ENCODE measurements around the gene MRPL14. TPM values are rescaled to one million over a fixed set of nuclear protein-coding genes. Genes with fewer than 3 reads are reported as not detected.
A peak's percentile ranks its signal among the peaks of the same experiment; 100 is the strongest.

Gene MRPL14
- total RNA-seq, 4 donors from 2014 or later = 8.8 to 36.6 (median 18.9) TPM

DNA sequence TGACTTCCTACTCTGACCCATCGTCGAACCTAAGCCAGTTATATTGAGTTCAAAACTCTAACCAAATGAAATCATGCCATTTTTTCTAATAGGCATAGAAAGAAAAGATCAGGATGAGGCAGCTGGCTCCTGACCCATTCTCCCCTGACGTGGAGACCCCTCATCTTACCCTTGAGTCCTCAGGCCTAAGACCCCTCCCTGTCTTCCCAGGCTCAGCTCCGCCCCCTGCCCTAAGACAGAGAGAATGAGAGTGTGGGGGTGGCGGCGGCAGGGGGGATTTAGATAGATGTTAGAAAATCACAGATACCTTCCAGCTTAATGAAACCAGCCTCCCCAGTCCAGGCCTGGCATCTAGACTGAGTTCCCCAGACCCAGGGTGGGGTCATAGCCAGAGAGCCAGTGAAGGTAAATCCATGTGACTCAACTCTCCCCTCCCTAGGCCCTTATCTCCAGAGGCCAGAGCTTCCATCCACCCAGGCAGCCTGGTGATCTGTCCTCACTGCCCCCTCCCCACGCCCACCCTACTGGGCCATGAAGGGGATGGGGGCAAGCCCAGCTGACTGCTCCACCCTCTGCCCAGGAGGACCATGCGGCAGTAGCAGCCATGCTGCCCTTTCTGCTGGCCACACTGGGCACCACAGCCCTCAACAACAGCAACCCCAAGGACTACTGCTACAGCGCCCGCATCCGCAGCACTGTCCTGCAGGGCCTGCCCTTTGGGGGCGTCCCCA is 6.9 kb upstream of the MRPL14 start:
- DNase-seq (ENCODE audit: low spot score in 2 of 2) = no peak
- Histone ChIP-seq H3K9me3 (no peaks in the 10 kb centered on the region), H3K4me1 (peaks cover 0 to 22% (median 7%) of the 10 kb centered on the region in 4 donors), H3K4me3 (no peak overlapping the region), H3K36me3 (peaks cover 0 to 47% (median 0%) of the 10 kb centered on the region in 3 donors), H3K27me3 (no peaks in the 10 kb centered on the region), H3K27ac (peak overlapping the region in 1 of 4 donors; percentile 76)
- no peak for TF ChIP-seq EP300 (IDR thresholded peaks at IDR 0.05)
- TF ChIP-seq POLR2A (IDR thresholded peaks at IDR 0.05) = no peak
- TF ChIP-seq, protein P1, sequence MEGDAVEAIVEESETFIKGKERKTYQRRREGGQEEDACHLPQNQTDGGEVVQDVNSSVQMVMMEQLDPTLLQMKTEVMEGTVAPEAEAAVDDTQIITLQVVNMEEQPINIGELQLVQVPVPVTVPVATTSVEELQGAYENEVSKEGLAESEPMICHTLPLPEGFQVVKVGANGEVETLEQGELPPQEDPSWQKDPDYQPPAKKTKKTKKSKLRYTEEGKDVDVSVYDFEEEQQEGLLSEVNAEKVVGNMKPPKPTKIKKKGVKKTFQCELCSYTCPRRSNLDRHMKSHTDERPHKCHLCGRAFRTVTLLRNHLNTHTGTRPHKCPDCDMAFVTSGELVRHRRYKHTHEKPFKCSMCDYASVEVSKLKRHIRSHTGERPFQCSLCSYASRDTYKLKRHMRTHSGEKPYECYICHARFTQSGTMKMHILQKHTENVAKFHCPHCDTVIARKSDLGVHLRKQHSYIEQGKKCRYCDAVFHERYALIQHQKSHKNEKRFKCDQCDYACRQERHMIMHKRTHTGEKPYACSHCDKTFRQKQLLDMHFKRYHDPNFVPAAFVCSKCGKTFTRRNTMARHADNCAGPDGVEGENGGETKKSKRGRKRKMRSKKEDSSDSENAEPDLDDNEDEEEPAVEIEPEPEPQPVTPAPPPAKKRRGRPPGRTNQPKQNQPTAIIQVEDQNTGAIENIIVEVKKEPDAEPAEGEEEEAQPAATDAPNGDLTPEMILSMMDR (IDR thresholded peaks at IDR 0.05) = no peak
- 84 to 87% methylated on average over 12 of the region's 12 CpGs for WGBS, 2 donors

DNA sequence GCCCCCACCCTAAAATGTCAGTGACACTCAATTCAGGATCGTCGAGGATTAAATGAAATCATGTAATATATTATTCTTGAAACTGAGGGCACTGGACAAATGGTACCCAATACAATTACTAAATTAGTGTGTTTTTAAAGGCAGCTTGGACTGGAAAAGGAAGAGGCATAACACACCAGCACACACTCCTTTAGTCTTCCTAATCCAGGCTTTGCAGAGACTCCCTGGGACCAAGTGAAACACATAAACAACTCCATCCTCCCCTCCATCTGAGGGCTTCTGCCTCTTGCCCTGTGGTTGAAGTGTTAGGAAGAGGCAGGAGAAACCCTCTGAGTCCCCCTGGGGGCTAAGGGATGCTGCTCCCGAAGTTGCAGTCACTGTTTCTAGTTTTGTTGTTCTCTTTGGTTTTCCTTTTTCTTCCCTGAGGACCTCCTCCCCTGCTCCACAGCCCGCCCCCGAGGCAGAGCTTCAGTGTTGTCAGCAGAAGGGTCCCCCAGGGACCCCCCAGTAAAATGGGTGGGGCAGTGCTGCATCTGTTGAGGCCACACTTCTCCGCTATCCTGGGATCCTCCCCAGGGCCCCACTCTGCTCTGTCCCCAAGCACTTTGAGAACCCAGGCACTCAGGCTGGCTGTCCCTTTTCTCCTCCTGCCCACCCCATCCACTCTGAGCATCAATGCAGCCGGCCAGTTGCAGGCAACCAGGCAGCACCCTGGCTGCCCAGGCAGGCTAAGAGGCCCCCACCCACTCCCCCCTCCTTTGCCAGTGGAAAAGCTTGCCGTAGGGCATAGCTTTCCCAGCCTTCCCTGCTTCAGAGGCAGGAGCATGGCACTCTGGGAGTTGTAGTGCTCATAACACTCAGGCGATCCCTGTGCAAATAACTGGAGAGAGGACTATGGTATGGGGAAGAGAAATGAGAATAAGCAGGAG is 6.0 kb upstream of the MRPL14 start:
- Histone ChIP-seq H3K9me3 (no peaks in the 10 kb centered on the region), H3K27me3 (no peaks in the 10 kb centered on the region), H3K4me3 (peak overlapping the region in 2 of 4 donors; percentile 2 to 33), H3K4me1 (peaks cover 4 to 31% (median 15%) of the 10 kb centered on the region in 4 donors), H3K36me3 (peaks cover 0 to 38% (median 0%) of the 10 kb centered on the region in 3 donors), H3K27ac (peak overlapping the region in 3 of 4 donors; percentile 35 to 76 (median 44))
- peak in 1 of 2 donors; percentile 16 for DNase-seq (ENCODE audit: low spot score in 2 of 2)
- WGBS, 2 donors = 18 to 26% methylated on average over 9 of the region's 9 CpGs
- TF ChIP-seq EP300 (IDR thresholded peaks at IDR 0.05) (no peak), POLR2A (IDR thresholded peaks at IDR 0.05) (no peak)
- TF ChIP-seq, protein P1 (IDR thresholded peaks at IDR 0.05) = no peak

DNA sequence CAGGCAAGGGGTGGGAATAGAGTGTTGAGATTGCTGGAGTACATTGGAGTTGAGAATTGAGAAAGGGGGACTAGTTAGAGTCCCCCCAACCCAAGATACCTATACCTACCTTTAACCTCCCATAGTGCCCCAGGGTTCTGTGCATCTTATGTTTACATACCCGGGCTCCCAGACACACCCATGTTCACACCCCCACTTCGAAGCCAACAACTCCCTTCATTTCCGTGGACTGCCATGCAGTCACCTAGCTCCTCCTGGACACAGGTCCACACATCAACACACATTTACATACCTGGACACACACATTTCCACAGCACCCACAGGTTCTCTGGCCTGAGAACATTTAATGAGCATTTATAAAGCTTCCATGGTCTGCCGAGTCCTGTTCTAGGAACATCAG is 5.2 kb upstream of the MRPL14 start:
- TF ChIP-seq POLR2A (IDR thresholded peaks at IDR 0.05) = no peak
- TF ChIP-seq, protein P1 (IDR thresholded peaks at IDR 0.05) = no peak
- TF ChIP-seq EP300 (IDR thresholded peaks at IDR 0.05) = no peak
- 76 to 82% methylated on average over 4 of the region's 4 CpGs for WGBS, 2 donors
- Histone ChIP-seq H3K4me3 (no peak overlapping the region), H3K4me1 (peaks cover 5 to 33% (median 16%) of the 10 kb centered on the region in 4 donors), H3K36me3 (peaks cover 0 to 30% (median 0%) of the 10 kb centered on the region in 3 donors), H3K27ac (peak overlapping the region in 3 of 4 donors; percentile 35 to 76 (median 44)), H3K9me3 (no peaks in the 10 kb centered on the region), H3K27me3 (no peaks in the 10 kb centered on the region)
- DNase-seq (ENCODE audit: low spot score in 2 of 2) = no peak

DNA sequence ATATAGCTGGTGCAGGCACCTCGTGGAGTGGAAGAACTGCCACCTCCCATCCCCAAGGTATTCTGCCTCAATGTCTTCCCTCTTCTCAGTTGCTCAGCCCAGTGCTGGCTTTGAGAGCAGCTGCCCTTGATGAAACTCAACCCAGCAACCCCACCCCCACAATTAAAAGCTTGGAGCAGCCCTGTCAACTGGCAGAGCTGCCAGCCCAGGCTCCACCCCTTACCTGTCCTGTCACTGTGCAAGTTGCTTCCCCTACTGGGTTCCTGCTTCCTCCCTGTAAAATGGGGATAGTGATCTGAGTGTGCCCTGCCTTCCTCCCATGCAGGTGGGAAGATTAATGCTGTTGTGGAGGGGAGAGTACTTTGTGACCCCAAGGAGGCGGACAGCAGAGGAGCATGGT is 4.6 kb upstream of the MRPL14 start:
- no peak for DNase-seq (ENCODE audit: low spot score in 2 of 2)
- Histone ChIP-seq H3K9me3 (no peaks in the 10 kb centered on the region), H3K27me3 (no peaks in the 10 kb centered on the region), H3K4me1 (peaks cover 5 to 33% (median 16%) of the 10 kb centered on the region in 4 donors), H3K27ac (peak overlapping the region in 1 of 4 donors; percentile 76), H3K4me3 (no peak overlapping the region), H3K36me3 (peaks cover 0 to 24% (median 0%) of the 10 kb centered on the region in 3 donors)
- TF ChIP-seq EP300 (IDR thresholded peaks at IDR 0.05) (no peak), POLR2A (IDR thresholded peaks at IDR 0.05) (no peak)
- TF ChIP-seq, protein P1 (IDR thresholded peaks at IDR 0.05) = no peak
- WGBS, 2 donors = 68 to 84% methylated on average over 2 of the region's 2 CpGs

All from tibial nerve (tissue), 4 donors.